ENCODE results near the gene TLE4.

GRCh38 chr9:79682076-79682736 is 110.4 kb downstream of the TLE4 start:
- TF ChIP-seq CTCF (IDR thresholded peaks at IDR 0.05; ENCODE audit: insufficient read depth, low read depth, low read length) (no peak), EZH2 (IDR thresholded peaks at IDR 0.05; ENCODE audit: insufficient read depth, low read length) (no peak)
